HepG2 (cell line): ENCODE data around the gene PRSS53. TPM values are rescaled to one million over a fixed set of nuclear protein-coding genes. Genes with fewer than 3 reads are reported as not detected.

ENCODE experiments used
- ATAC-seq: fragments of 200-7000 bp; cut with Tn5 transposase; 3 replicates; pipeline ENCODE4 v1.9.1; 2020; ENCODE audit warnings: mild to moderate bottlenecking, moderate library complexity
- BruUV-seq: library from RNA; stranded (reverse); fragments of 400-500 nt; replicated peaks from 2 replicates; lab custom pipeline; 2021; lab: Mats Ljungman, UMichigan
- CTCF ChIA-PET: fragments of 300-600 bp; formaldehyde crosslinking; extraction: SDS; loops from one replicate; lab custom pipeline; 2021; ENCODE audit warnings: low total read pairs, inconsistent platforms, low intra/inter-chr PET ratio; lab: Yijun Ruan, JAX
- POLR2A ChIA-PET: fragments of 350-600 bp; sonication (Branson Sonifier 250); formaldehyde crosslinking; loops from one replicate; lab custom pipeline; 2020; ENCODE audit warnings: antibody characterized with exemption, inconsistent platforms; lab: Yijun Ruan, JAX
- DNase-seq: peaks from one replicate; pipeline ENCODE4 v3.0.0-alpha.2; 2015; ENCODE audit warnings: low spot score
- FAIRE-seq: peaks from 3 replicates; lab custom pipeline; 2011; peaks lifted over from hg19 to GRCh38; lab: Jason Lieb, UNC
- H2AFZ ChIP-seq: one replicate; pipeline ENCODE4 v1.6.1; 2011; ENCODE audit warnings: low read length, inconsistent platforms
- H3K27ac ChIP-seq: fragments of 300-600 bp; 3 replicates; pipeline ENCODE4 v1.8.0; 2011; ENCODE audit warnings: mixed run types, mild to moderate bottlenecking, mixed read lengths, low read length, inconsistent platforms; ENCODE audit not compliant: insufficient read depth; ENCODE audit errors: extremely low read length
- H3K27me3 ChIP-seq, 2 experiments: fragments of 200-600 bp in 1 of 2; 2 replicates in 1 of 2; 3 replicates in 1 of 2; pipeline versions ENCODE4 v1.6.0 to v1.8.0; 2011; ENCODE audit warnings: low read length in 2 of 2, mild to moderate bottlenecking in 2 of 2, moderate library complexity in 2 of 2, inconsistent platforms in 1 of 2; ENCODE audit not compliant: insufficient read depth in 2 of 2, control insufficient read depth in 1 of 2
- H3K36me3 ChIP-seq, 2 experiments: fragments of 200-600 bp in 1 of 2; replicated peaks in 1 of 2; 2 replicates in 1 of 2; 3 replicates in 1 of 2; pipeline versions ENCODE4 v1.5.1 to v1.8.0; 2011; ENCODE audit warnings: low read length in 2 of 2, inconsistent platforms in 1 of 2; ENCODE audit not compliant: insufficient read depth in 2 of 2, control insufficient read depth in 1 of 2
- H3K4me1 ChIP-seq: 2 replicates; pipeline ENCODE4 v1.5.1; 2012; ENCODE audit warnings: low read length, inconsistent platforms; ENCODE audit not compliant: insufficient read depth
- H3K4me2 ChIP-seq: 2 replicates; pipeline ENCODE4 v1.6.0; 2011; ENCODE audit warnings: low read depth, low read length, inconsistent platforms
- H3K4me3 ChIP-seq, 3 experiments: fragments of 200-600 bp in 1 of 3; sonication (generic), shearing (Covaris generic) in 1 of 3; replicated peaks in 1 of 3; 2 replicates each; pipeline ENCODE4 v1.5.1; 2011 to 2016; ENCODE audit warnings: low read length in 3 of 3, inconsistent platforms in 2 of 3, low read depth in 2 of 3, mild to moderate bottlenecking in 2 of 3, control low read depth in 1 of 3, mixed read lengths in 1 of 3; ENCODE audit not compliant: insufficient read depth in 1 of 3
- H3K79me2 ChIP-seq: one replicate; pipeline ENCODE4 v1.6.1; 2011; ENCODE audit warnings: low read length, inconsistent platforms; ENCODE audit not compliant: insufficient read depth
- H3K9ac ChIP-seq: 2 replicates; pipeline ENCODE4 v1.6.0; 2011; ENCODE audit warnings: mild to moderate bottlenecking, low read depth, low read length, inconsistent platforms; ENCODE audit not compliant: insufficient read depth
- H3K9me3 ChIP-seq: 2 replicates; pipeline ENCODE4 v1.5.1; 2012; ENCODE audit warnings: mild to moderate bottlenecking, low read length
- H4K20me1 ChIP-seq: 2 replicates; pipeline ENCODE4 v1.6.0; 2011; ENCODE audit warnings: inconsistent platforms, mild to moderate bottlenecking, low read length, moderate library complexity; ENCODE audit not compliant: insufficient read depth
- BRCA1 ChIP-seq: sonication (generic); formaldehyde crosslinking; IDR thresholded peaks from 2 replicates; pipeline ENCODE4 v1.4.0; 2020; ENCODE audit warnings: missing genetic modification reagents
- NFKB2 ChIP-seq: sonication (generic); formaldehyde crosslinking; IDR thresholded peaks from 2 replicates; pipeline ENCODE4 v1.4.0; 2020; ENCODE audit warnings: missing genetic modification reagents, borderline replicate concordance
- ZNF629 ChIP-seq: sonication (generic); formaldehyde crosslinking; conservative IDR thresholded peaks from 2 replicates; pipeline ENCODE4 v1.5.0; 2020; ENCODE audit warnings: missing genetic modification reagents
- WGBS: methylation state at CpG from one replicate; pipeline ENCODE4 v1.1.6; 2017; ENCODE audit warnings: low lambda C conversion rate; 5-methylcytosine and 5-hydroxymethylcytosine counted together
- in situ Hi-C: cut with HindIII; loops from 2 replicates; pipeline ENCODE4 v1.10.0; 2017; ENCODE audit warnings: low pct_unique_long_range_greater_than_20kb; ENCODE audit not compliant: extremely low pct_ligation_motif_present
- intact Hi-C: fragments of 100-400 bp; cut with micrococcal nuclease; formaldehyde crosslinking; loops from one replicate; pipeline ENCODE4 v1.10.0; 2022; ENCODE audit not compliant: unreplicated experiment
- polyA plus RNA-seq, 8 experiments: library from polyadenylated mRNA; depleted of rRNA in 3 of 8; stranded (reverse) in 7 of 8; unstranded in 1 of 8; fragments of >200 nt; fragmentation: Illumina TruSeq in 4 of 8; extraction: Trizol in 4 of 8; gene quantifications; 2 replicates each; pipeline versions ENCODE4 v1.2.1 to v1.2.3, GENCODE V29; 2011 to 2016; ENCODE audit warnings: low read depth in 4 of 8, missing spikeins in 1 of 8, mixed read lengths in 1 of 8; ENCODE audit not compliant: insufficient read depth in 1 of 8
- total RNA-seq, 5 experiments: library from RNA; depleted of rRNA; stranded (reverse); fragments of >200 nt; fragmentation: Illumina TruSeq; extraction: Trizol; gene quantifications; 2 replicates each; pipeline ENCODE4 v1.2.3, GENCODE V29; 2016; ENCODE audit warnings: low read depth in 1 of 5
- TF ChIP-seq, protein P1 (sequence below): sonication (generic); formaldehyde crosslinking; conservative IDR thresholded peaks from 2 replicates; pipeline ENCODE4 v1.4.0; 2020; ENCODE audit warnings: missing genetic modification reagents
- TF ChIP-seq, protein P2 (sequence below): sonication (generic); formaldehyde crosslinking; IDR thresholded peaks from 2 replicates; pipeline ENCODE4 v1.4.0; 2020; ENCODE audit warnings: missing genetic modification reagents

The PRSS53 gene
- total and polyA plus RNA-seq, 2 of the 13 experiments (the other 11 are each of a cell fraction or from before 2014, with no cell fraction given): 2.2 to 7.4 TPM

DNA sequence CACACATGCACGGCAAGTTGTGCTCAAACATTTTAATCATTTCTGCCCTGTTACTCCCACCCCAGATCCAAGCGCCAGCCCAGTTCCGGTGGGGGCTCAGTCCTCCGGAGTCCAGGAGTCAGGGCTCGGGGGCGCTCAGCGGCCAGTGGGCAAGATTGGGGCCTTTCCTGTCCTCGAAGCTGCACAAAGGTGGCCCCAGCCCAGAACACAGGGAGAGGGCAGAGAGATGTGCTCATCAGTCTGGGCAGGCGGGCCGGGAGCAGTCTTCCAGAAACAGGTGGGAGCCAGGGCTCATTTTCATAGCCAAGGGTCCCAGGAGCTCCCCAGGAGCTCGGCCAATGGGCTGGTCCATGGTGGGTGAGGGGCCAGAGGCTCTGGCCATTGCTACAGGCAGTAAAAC is 42.7 kb upstream of the PRSS53 start:
- ChIA-PET CTCF (no interaction called here), POLR2A (interaction anchor here (1.7 to 4.2 kb wide), 2 partner anchors 14 kb away, joined by 8 to 17 read pairs; partner anchors contain the start of gene KAT8)
- Histone ChIP-seq H4K20me1 (no peaks in the 10 kb centered on the region), H3K9ac (no peak overlapping the region), H3K27ac (no peak overlapping the region), H3K36me3 (peaks cover 17 to 18% of the 10 kb centered on the region in 2 experiments; a peak in 4 of 5 replicates), H3K4me1 (peaks cover 29% of the 10 kb centered on the region), H3K4me2 (no peak overlapping the region), H3K79me2 (no peaks in the 10 kb centered on the region), H3K4me3 (no peak overlapping the region)
- BruUV-seq: no TSS peak
- intact Hi-C loops (no loop called here), in situ Hi-C loops (no loop called here)
- ATAC-seq (no peak), DNase-seq (no peak), FAIRE-seq (no peak)
- 98% methylated on average over 10 of the region's 11 CpGs for whole genome bisulfite sequencing
- TF ChIP-seq, protein P1, sequence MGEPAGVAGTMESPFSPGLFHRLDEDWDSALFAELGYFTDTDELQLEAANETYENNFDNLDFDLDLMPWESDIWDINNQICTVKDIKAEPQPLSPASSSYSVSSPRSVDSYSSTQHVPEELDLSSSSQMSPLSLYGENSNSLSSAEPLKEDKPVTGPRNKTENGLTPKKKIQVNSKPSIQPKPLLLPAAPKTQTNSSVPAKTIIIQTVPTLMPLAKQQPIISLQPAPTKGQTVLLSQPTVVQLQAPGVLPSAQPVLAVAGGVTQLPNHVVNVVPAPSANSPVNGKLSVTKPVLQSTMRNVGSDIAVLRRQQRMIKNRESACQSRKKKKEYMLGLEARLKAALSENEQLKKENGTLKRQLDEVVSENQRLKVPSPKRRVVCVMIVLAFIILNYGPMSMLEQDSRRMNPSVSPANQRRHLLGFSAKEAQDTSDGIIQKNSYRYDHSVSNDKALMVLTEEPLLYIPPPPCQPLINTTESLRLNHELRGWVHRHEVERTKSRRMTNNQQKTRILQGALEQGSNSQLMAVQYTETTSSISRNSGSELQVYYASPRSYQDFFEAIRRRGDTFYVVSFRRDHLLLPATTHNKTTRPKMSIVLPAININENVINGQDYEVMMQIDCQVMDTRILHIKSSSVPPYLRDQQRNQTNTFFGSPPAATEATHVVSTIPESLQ (CRISPR knock-in tag): no peak
- TF ChIP-seq ZNF629 (CRISPR knock-in tag): no peak
- TF ChIP-seq BRCA1 (CRISPR knock-in tag): no peak
- TF ChIP-seq, protein P2, sequence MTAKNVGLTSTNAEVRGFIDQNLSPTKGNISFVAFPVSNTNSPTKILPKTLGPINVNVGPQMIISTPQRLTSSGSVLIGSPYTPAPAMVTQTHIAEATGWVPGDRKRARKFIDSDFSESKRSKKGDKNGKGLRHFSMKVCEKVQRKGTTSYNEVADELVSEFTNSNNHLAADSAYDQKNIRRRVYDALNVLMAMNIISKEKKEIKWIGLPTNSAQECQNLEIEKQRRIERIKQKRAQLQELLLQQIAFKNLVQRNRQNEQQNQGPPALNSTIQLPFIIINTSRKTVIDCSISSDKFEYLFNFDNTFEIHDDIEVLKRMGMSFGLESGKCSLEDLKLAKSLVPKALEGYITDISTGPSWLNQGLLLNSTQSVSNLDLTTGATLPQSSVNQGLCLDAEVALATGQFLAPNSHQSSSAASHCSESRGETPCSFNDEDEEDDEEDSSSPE (CRISPR knock-in tag): no peak
- no peak for TF ChIP-seq NFKB2 (CRISPR knock-in tag)
- TF ChIP-seq, all 625 proteins: peak for 0
- Histone ChIP-seq H3K9me3 (no peaks in the 10 kb centered on the region), H3K27me3 (peaks cover 2 to 3% of the 10 kb centered on the region in 2 experiments; a peak in 2 of 5 replicates), H2AFZ (no peak overlapping the region)
